WTC11 (cell line): ENCODE measurements around the gene PARD3B. TPM values are rescaled to one million over a fixed set of nuclear protein-coding genes. Genes with fewer than 3 reads are reported as not detected.

Experiments
- ATAC-seq: fragments of 200-7000 bp; cut with Tn5 transposase; 2 replicates; pipeline ENCODE4 v1.10.0; 2021; ENCODE audit warnings: mild to moderate bottlenecking, moderate library complexity
- CTCF ChIA-PET: fragments of 300-600 bp; sonication (Branson Sonifier 250); formaldehyde crosslinking; loops from one replicate; lab custom pipeline; 2021; ENCODE audit warnings: antibody characterized with exemption; lab: Charles Lee
- POLR2A ChIA-PET: fragments of 350-600 bp; sonication (Branson Sonifier 250); formaldehyde crosslinking; loops from one replicate; lab custom pipeline; 2021; ENCODE audit warnings: antibody characterized with exemption; lab: Charles Lee
- DNase-seq: peaks from one replicate; pipeline ENCODE4 v3.0.0; 2021; ENCODE audit warnings: low spot score
- H3K27ac Mint-ChIP-seq: 2 replicates; pipeline ENCODE4 v1.8.0; 2021; ENCODE audit warnings: mixed read lengths
- H3K27me3 Mint-ChIP-seq: 2 replicates; pipeline ENCODE4 v1.8.0; 2021; ENCODE audit warnings: low read depth, mild to moderate bottlenecking, moderate library complexity, mixed read lengths
- H3K36me3 Mint-ChIP-seq: 2 replicates; pipeline ENCODE4 v1.8.0; 2021; ENCODE audit warnings: mixed read lengths
- H3K4me1 Mint-ChIP-seq: 2 replicates; pipeline ENCODE4 v1.8.0; 2022; ENCODE audit warnings: mixed read lengths
- H3K4me3 Mint-ChIP-seq: 2 replicates; pipeline ENCODE4 v1.8.0; 2021; ENCODE audit warnings: mild to moderate bottlenecking, moderate library complexity, mixed read lengths
- H3K9me3 Mint-ChIP-seq: 2 replicates; pipeline ENCODE4 v1.8.0; 2021; ENCODE audit warnings: mixed read lengths
- CBFB ChIP-seq: sonication (generic); formaldehyde crosslinking; IDR thresholded peaks from 2 replicates; pipeline ENCODE4 v1.8.1; 2022; ENCODE audit warnings: mild to moderate bottlenecking, low read depth, missing genetic modification reagents
- ELF4 ChIP-seq: sonication (generic); formaldehyde crosslinking; IDR thresholded peaks from 2 replicates; pipeline ENCODE4 v1.8.1; 2022; ENCODE audit warnings: low read depth, mild to moderate bottlenecking, moderate library complexity, missing genetic modification reagents
- MXD4 ChIP-seq: fragments of 250-450 bp; sonication (Bioruptor Pico); IDR thresholded peaks from 2 replicates; pipeline ENCODE4 v1.8.0; 2021; ENCODE audit warnings: mild to moderate bottlenecking, moderate library complexity, borderline replicate concordance
- RORB ChIP-seq: fragments of 250-450 bp; sonication (Bioruptor Pico); IDR thresholded peaks from 2 replicates; pipeline ENCODE4 v1.9.0; 2021; ENCODE audit warnings: mild to moderate bottlenecking
- SMAD3 ChIP-seq: sonication (generic); formaldehyde crosslinking; IDR thresholded peaks from 2 replicates; pipeline ENCODE4 v1.8.0; 2022; ENCODE audit warnings: missing genetic modification reagents, mild to moderate bottlenecking, borderline replicate concordance
- ZNF396 ChIP-seq: fragments of 250-450 bp; sonication (Bioruptor Pico); IDR thresholded peaks from 2 replicates; pipeline ENCODE4 v1.8.0; 2021; ENCODE audit warnings: mild to moderate bottlenecking, moderate library complexity, borderline replicate concordance
- ZNF671 ChIP-seq: fragments of 250-450 bp; sonication (Bioruptor Pico); IDR thresholded peaks from 2 replicates; pipeline ENCODE4 v1.8.0; 2021; ENCODE audit warnings: mild to moderate bottlenecking
- total RNA-seq: library from RNA; stranded (reverse); gene quantifications from 3 replicates; pipeline ENCODE4 v1.2.3, GENCODE V29; 2021
- TF ChIP-seq, protein P1 (sequence below): sonication (generic); formaldehyde crosslinking; IDR thresholded peaks from 2 replicates; pipeline ENCODE4 v1.8.1; 2023; ENCODE audit warnings: mild to moderate bottlenecking, missing genetic modification reagents
- TF ChIP-seq, protein P2 (sequence below): sonication (generic); formaldehyde crosslinking; IDR thresholded peaks from 2 replicates; pipeline ENCODE4 v1.8.0; 2022; ENCODE audit warnings: mild to moderate bottlenecking, missing genetic modification reagents
- TF ChIP-seq, protein P3 (sequence below): sonication (generic); formaldehyde crosslinking; IDR thresholded peaks from 2 replicates; pipeline ENCODE4 v1.8.1; 2022; ENCODE audit warnings: low read depth, mild to moderate bottlenecking, moderate library complexity, missing genetic modification reagents, borderline replicate concordance
- TF ChIP-seq, protein P4 (sequence below): fragments of 250-450 bp; sonication (Bioruptor Pico); conservative IDR thresholded peaks from 2 replicates; pipeline ENCODE4 v1.9.0; 2021; ENCODE audit warnings: mild to moderate bottlenecking
- TF ChIP-seq, protein P5 (sequence below): fragments of 250-450 bp; sonication (Bioruptor Pico); IDR thresholded peaks from 2 replicates; pipeline ENCODE4 v2.1.2; 2022; ENCODE audit warnings: mild to moderate bottlenecking, moderate library complexity
- TF ChIP-seq, protein P6 (sequence below): sonication (generic); formaldehyde crosslinking; IDR thresholded peaks from 2 replicates; pipeline ENCODE4 v1.8.0; 2023; ENCODE audit warnings: missing genetic modification reagents
- TF ChIP-seq, protein P7 (sequence below): sonication (generic); formaldehyde crosslinking; IDR thresholded peaks from 2 replicates; pipeline ENCODE4 v1.8.1; 2023; ENCODE audit warnings: mild to moderate bottlenecking, missing genetic modification reagents
- TF ChIP-seq, protein P8 (sequence below): sonication (generic); formaldehyde crosslinking; IDR thresholded peaks from 2 replicates; pipeline ENCODE4 v1.8.1; 2022; ENCODE audit warnings: mild to moderate bottlenecking, moderate library complexity, missing genetic modification reagents
- TF ChIP-seq, protein P9 (sequence below): sonication (generic); formaldehyde crosslinking; IDR thresholded peaks from 2 replicates; pipeline ENCODE4 v1.8.1; 2023; ENCODE audit warnings: mild to moderate bottlenecking, missing genetic modification reagents, moderate library complexity
- TF ChIP-seq, protein P10 (sequence below): sonication (generic); formaldehyde crosslinking; IDR thresholded peaks from 2 replicates; pipeline ENCODE4 v1.8.1; 2022; ENCODE audit warnings: missing genetic modification reagents, borderline replicate concordance

The PARD3B gene
- total RNA-seq, 1 experiment from 2014 or later = 5.6 TPM

DNA sequence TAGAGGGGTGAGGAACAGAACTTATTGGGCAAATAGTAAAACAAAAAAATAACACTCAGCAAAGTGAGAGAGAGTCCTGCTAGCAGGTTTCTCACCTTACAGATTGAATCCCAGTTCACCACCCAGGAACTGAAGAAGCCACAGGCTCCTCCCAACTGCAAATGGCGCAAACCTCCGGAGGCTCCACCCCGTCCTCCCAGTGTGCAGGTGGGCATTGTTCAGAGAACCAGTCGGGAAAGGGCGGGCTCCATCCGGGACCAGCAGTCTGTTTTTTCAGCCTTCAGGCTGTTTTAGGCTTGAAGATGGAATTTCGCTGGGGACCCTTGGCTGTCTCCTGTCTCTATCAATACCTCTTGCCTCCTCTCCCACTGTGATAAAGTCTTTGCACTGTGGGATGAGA, 317.5 kb downstream of the PARD3B start:
- POLR2A ChIA-PET = no interaction called here
- H3K27me3 Mint-ChIP-seq = no peaks in the 10 kb centered on the region
- peaks cover 39% of the 10 kb centered on the region for H3K4me1 Mint-ChIP-seq
- H3K4me3 Mint-ChIP-seq = no peak overlapping the region
- peaks cover 15% of the 10 kb centered on the region for H3K9me3 Mint-ChIP-seq
- ATAC-seq (peak; percentile 66), DNase-seq (peak; percentile 19)
- TF ChIP-seq, protein P1, sequence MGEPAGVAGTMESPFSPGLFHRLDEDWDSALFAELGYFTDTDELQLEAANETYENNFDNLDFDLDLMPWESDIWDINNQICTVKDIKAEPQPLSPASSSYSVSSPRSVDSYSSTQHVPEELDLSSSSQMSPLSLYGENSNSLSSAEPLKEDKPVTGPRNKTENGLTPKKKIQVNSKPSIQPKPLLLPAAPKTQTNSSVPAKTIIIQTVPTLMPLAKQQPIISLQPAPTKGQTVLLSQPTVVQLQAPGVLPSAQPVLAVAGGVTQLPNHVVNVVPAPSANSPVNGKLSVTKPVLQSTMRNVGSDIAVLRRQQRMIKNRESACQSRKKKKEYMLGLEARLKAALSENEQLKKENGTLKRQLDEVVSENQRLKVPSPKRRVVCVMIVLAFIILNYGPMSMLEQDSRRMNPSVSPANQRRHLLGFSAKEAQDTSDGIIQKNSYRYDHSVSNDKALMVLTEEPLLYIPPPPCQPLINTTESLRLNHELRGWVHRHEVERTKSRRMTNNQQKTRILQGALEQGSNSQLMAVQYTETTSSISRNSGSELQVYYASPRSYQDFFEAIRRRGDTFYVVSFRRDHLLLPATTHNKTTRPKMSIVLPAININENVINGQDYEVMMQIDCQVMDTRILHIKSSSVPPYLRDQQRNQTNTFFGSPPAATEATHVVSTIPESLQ (CRISPR knock-in tag) = no peak
- TF ChIP-seq, protein P2, sequence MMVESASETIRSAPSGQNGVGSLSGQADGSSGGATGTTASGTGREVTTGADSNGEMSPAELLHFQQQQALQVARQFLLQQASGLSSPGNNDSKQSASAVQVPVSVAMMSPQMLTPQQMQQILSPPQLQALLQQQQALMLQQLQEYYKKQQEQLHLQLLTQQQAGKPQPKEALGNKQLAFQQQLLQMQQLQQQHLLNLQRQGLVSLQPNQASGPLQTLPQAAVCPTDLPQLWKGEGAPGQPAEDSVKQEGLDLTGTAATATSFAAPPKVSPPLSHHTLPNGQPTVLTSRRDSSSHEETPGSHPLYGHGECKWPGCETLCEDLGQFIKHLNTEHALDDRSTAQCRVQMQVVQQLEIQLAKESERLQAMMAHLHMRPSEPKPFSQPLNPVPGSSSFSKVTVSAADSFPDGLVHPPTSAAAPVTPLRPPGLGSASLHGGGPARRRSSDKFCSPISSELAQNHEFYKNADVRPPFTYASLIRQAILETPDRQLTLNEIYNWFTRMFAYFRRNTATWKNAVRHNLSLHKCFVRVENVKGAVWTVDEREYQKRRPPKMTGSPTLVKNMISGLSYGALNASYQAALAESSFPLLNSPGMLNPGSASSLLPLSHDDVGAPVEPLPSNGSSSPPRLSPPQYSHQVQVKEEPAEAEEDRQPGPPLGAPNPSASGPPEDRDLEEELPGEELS (CRISPR knock-in tag) = no peak
- TF ChIP-seq, protein P3, sequence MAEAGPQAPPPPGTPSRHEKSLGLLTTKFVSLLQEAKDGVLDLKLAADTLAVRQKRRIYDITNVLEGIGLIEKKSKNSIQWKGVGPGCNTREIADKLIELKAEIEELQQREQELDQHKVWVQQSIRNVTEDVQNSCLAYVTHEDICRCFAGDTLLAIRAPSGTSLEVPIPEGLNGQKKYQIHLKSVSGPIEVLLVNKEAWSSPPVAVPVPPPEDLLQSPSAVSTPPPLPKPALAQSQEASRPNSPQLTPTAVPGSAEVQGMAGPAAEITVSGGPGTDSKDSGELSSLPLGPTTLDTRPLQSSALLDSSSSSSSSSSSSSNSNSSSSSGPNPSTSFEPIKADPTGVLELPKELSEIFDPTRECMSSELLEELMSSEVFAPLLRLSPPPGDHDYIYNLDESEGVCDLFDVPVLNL (CRISPR knock-in tag) = no peak
- TF ChIP-seq RORB (no peak), ZNF396 (CRISPR knock-in tag) (no peak), ZNF671 (CRISPR knock-in tag) (no peak), ELF4 (CRISPR knock-in tag) (no peak), CBFB (CRISPR knock-in tag) (no peak), SMAD3 (no peak)
- TF ChIP-seq, protein P4, sequence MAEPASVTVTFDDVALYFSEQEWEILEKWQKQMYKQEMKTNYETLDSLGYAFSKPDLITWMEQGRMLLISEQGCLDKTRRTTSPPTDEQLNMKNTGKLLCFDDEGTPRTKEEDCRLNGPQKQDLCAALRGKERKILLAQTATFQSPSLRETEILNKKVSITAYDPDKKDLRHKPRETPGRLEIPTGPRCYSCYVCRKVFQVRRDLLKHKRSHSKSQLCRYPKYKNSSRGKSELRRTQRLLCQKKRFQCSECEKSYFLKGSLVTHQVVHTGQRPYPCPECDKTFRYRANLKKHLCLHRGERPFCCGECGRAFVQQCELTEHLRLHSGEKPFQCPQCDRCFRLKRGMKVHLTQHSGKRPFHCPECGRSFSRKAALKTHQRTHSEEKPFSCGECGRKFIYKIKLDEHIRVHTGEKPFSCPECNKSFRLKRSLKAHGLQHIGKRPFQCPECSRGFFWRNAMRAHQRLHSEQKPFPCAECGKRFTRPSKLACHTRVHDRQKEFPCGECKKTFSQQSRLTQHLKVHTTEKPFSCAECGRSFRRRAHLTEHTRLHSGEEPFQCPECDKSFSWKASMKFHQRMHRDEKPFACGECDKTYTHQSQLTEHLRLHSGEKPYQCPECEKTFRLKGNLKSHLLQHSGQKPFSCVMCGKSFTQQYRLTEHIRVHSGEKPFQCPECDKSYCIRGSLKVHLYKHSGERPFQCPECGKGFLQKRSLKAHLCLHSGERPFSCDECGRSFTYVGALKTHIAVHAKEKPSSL (CRISPR knock-in tag) = no peak
- peaks cover 9% of the 10 kb centered on the region for H3K36me3 Mint-ChIP-seq
- no peak overlapping the region for H3K27ac Mint-ChIP-seq
- CTCF ChIA-PET = no interaction called here

DNA sequence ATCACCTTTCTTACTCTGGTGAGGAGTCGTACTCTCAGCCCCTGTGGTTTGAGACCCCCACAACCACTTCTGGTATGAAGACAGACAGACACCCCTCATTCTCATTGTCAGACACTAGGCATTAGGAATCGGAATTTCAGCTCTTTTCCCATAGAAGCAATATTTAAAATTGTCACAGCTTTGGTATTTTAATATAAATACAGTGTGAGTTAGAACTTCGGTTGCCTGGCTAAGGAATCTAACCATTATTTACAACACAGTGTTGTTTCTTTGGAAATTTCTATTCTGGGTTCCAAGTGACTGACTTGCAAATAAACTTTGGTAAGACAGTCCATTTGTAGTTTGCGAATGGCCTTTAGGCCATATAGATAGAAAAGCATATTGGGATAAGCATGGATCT, 318.1 kb downstream of the PARD3B start:
- ChIA-PET POLR2A (no interaction called here), CTCF (no interaction called here)
- no peak for ATAC-seq
- Mint-ChIP-seq H3K4me1 (peaks cover 39% of the 10 kb centered on the region), H3K9me3 (peaks cover 15% of the 10 kb centered on the region), H3K4me3 (no peak overlapping the region), H3K27me3 (no peaks in the 10 kb centered on the region), H3K36me3 (peaks cover 9% of the 10 kb centered on the region), H3K27ac (no peak overlapping the region)
- DNase-seq = no peak
- no peak for TF ChIP-seq MXD4 (CRISPR knock-in tag)
- TF ChIP-seq, protein P1 (CRISPR knock-in tag) = no peak
- TF ChIP-seq, protein P5, sequence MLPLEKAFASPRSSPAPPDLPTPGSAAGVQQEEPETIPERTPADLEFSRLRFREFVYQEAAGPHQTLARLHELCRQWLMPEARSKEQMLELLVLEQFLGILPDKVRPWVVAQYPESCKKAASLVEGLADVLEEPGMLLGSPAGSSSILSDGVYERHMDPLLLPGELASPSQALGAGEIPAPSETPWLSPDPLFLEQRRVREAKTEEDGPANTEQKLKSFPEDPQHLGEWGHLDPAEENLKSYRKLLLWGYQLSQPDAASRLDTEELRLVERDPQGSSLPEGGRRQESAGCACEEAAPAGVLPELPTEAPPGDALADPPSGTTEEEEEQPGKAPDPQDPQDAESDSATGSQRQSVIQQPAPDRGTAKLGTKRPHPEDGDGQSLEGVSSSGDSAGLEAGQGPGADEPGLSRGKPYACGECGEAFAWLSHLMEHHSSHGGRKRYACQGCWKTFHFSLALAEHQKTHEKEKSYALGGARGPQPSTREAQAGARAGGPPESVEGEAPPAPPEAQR (CRISPR knock-in tag) = no peak
- TF ChIP-seq, protein P6, sequence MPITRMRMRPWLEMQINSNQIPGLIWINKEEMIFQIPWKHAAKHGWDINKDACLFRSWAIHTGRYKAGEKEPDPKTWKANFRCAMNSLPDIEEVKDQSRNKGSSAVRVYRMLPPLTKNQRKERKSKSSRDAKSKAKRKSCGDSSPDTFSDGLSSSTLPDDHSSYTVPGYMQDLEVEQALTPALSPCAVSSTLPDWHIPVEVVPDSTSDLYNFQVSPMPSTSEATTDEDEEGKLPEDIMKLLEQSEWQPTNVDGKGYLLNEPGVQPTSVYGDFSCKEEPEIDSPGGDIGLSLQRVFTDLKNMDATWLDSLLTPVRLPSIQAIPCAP (CRISPR knock-in tag) = no peak
- TF ChIP-seq, protein P7, sequence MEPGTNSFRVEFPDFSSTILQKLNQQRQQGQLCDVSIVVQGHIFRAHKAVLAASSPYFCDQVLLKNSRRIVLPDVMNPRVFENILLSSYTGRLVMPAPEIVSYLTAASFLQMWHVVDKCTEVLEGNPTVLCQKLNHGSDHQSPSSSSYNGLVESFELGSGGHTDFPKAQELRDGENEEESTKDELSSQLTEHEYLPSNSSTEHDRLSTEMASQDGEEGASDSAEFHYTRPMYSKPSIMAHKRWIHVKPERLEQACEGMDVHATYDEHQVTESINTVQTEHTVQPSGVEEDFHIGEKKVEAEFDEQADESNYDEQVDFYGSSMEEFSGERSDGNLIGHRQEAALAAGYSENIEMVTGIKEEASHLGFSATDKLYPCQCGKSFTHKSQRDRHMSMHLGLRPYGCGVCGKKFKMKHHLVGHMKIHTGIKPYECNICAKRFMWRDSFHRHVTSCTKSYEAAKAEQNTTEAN (CRISPR knock-in tag) = no peak
- TF ChIP-seq, protein P8, sequence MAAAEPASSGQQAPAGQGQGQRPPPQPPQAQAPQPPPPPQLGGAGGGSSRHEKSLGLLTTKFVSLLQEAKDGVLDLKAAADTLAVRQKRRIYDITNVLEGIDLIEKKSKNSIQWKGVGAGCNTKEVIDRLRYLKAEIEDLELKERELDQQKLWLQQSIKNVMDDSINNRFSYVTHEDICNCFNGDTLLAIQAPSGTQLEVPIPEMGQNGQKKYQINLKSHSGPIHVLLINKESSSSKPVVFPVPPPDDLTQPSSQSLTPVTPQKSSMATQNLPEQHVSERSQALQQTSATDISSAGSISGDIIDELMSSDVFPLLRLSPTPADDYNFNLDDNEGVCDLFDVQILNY (CRISPR knock-in tag) = no peak
- TF ChIP-seq, protein P9, sequence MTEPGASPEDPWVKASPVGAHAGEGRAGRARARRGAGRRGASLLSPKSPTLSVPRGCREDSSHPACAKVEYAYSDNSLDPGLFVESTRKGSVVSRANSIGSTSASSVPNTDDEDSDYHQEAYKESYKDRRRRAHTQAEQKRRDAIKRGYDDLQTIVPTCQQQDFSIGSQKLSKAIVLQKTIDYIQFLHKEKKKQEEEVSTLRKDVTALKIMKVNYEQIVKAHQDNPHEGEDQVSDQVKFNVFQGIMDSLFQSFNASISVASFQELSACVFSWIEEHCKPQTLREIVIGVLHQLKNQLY = no peak
- TF ChIP-seq, protein P10, sequence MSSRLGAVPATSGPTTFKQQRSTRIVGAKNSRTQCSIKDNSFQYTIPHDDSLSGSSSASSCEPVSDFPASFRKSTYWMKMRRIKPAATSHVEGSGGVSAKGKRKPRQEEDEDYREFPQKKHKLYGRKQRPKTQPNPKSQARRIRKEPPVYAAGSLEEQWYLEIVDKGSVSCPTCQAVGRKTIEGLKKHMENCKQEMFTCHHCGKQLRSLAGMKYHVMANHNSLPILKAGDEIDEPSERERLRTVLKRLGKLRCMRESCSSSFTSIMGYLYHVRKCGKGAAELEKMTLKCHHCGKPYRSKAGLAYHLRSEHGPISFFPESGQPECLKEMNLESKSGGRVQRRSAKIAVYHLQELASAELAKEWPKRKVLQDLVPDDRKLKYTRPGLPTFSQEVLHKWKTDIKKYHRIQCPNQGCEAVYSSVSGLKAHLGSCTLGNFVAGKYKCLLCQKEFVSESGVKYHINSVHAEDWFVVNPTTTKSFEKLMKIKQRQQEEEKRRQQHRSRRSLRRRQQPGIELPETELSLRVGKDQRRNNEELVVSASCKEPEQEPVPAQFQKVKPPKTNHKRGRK = no peak
